NCI-H146 (cell line): ENCODE results near the gene MCMBP.

Source experiments
- DNase-seq: peaks from one replicate; lab custom pipeline; 2025; lab: John Stamatoyannopoulos, UW

Gene MCMBP

GRCh38 chr10:119783665-119784027 is 89.0 kb downstream of the MCMBP start:
- DNase-seq: no peak

GRCh38 chr10:119782981-119783664 is 89.5 kb downstream of the MCMBP start:
- no peak for DNase-seq

- no peak for DNase-seq
Measured at GRCh38 chr10:119781498-119781897, 91.1 kb downstream of the MCMBP start.

- DNase-seq: no peak
Measured at GRCh38 chr10:119780879-119781480, 91.7 kb downstream of the MCMBP start.
